Measurements from ENCODE around the gene GPR137C. TPM values are rescaled to one million over a fixed set of nuclear protein-coding genes. Genes with fewer than 3 reads are reported as not detected.

GPR137C gene
- total RNA-seq, 1 experiment from 2014 or later: 0.89 TPM

- Histone ChIP-seq H3K4me3 (replicated peaks in 1 of 2; ENCODE audit: low read depth in 1 of 2, low read length in 2 of 2) (peak overlapping the region; percentile 63 to 73), H3K27me3 (ENCODE audit: insufficient read depth, low read length) (no peaks in the 10 kb centered on the region), H3K9me2 (ENCODE audit: insufficient read depth) (no peaks in the 10 kb centered on the region), H3K36me3 (ENCODE audit: control insufficient read depth in 1 of 2, insufficient read depth in 2 of 2, low read length in 2 of 2) (no peaks in the 10 kb centered on the region), H3K79me2 (ENCODE audit: insufficient read depth, low read length) (no peaks in the 10 kb centered on the region), H3K9ac (ENCODE audit: low read length) (peak overlapping the region; percentile 62), H4K20me1 (ENCODE audit: insufficient read depth) (no peaks in the 10 kb centered on the region), H3K27ac (ENCODE audit: low read depth, low read length) (peak overlapping the region; percentile 41; the same call in 1 of the 2 replicates), H3K4me2 (ENCODE audit: low read length) (peak overlapping the region; percentile 99), H3K4me1 (ENCODE audit: control insufficient read depth in 1 of 2, insufficient read depth in 2 of 2, low read length in 2 of 2) (peaks cover 6 to 23% of the 10 kb centered on the region in 2 experiments), H2AFZ (ENCODE audit: low read depth, low read length, poor library complexity, severe bottlenecking) (peak overlapping the region; percentile 57), H3K9me3 (ENCODE audit: control insufficient read depth in 1 of 2, insufficient read depth in 1 of 2, low read depth in 1 of 2, low read length in 2 of 2) (no peaks in the 10 kb centered on the region)
- ChIA-PET POLR2A (interaction anchor here (0.6 to 2.1 kb wide), 8 partner anchors 9 to 351 kb away, joined by 3 to 9 read pairs (median 4); partner anchors contain the start of gene PSMC6), CTCF (interaction anchor here (1.2 to 1.4 kb wide), 2 partner anchors 9 to 743 kb away, joined by 3 to 5 read pairs; no protein-coding TSS in a partner anchor), RAD21 (ENCODE audit: low non-redundant PET in 1 of 2, low total read pairs in 2 of 2, uncharacterized antibody in 2 of 2, unreplicated experiment in 2 of 2) (interaction anchor here in 1 of 2 experiments (0.6 kb wide), 1 partner anchor 177 kb away, joined by 7 read pairs; the partner anchor contains the start of gene STYX)
- intact Hi-C loops (cut with micrococcal nuclease): loop anchor here (5.0 to 10.0 kb wide), 2 partner anchors 152 to 239 kb away; partner anchors contain the start of genes GNPNAT1 and PSMC6
- BruUV-seq (replicated peaks): no TSS peak
- TF ChIP-seq ZBTB33 (IDR thresholded peaks at IDR 0.05; ENCODE audit: extremely low read depth, insufficient replicate concordance, low read length) (no peak), CEBPB (IDR thresholded peaks at IDR 0.05; ENCODE audit: low read depth) (no peak), ELF1 (IDR thresholded peaks at IDR 0.05; ENCODE audit: borderline replicate concordance, low read depth) (no peak), ZFX (IDR thresholded peaks at IDR 0.05) (no peak), CTCF (IDR thresholded peaks at IDR 0.05 in 2 of 3, conservative IDR thresholded peaks at IDR 0.05 in 1 of 3; ENCODE audit: borderline replicate concordance in 1 of 3, insufficient read depth in 1 of 3, low read depth in 2 of 3, low read length in 2 of 3) (no peak), SP1 (IDR thresholded peaks at IDR 0.05; ENCODE audit: low read depth) (no peak), TCF7L2 (IDR thresholded peaks at IDR 0.05; ENCODE audit: borderline replicate concordance, extremely low read depth, insufficient read depth, insufficient read length) (no peak), SRF (IDR thresholded peaks at IDR 0.05; ENCODE audit: low read depth) (no peak), SIN3A (IDR thresholded peaks at IDR 0.05; ENCODE audit: low read depth) (no peak), YY1 (IDR thresholded peaks at IDR 0.05; ENCODE audit: extremely low read depth, insufficient replicate concordance, low read depth, low read length) (no peak), FOSL1 (IDR thresholded peaks at IDR 0.05; ENCODE audit: low read depth) (no peak), MAX (IDR thresholded peaks at IDR 0.05) (no peak), JUND (IDR thresholded peaks at IDR 0.05) (no peak), EGR1 (IDR thresholded peaks at IDR 0.05; ENCODE audit: low read depth) (no peak)
- ATAC-seq (peak; percentile 45), DNase-seq (ENCODE audit: low read depth, low spot score) (no peak)
These were observed 500 bp downstream of the GPR137C start for GRCh38 chr14:52553002-52553670.

Measured in HCT116 (cell line).